Lower lobe of right lung (tissue), 2 donors: ENCODE data around the gene GNG12. TPM values are rescaled to one million over a fixed set of nuclear protein-coding genes. Genes with fewer than 3 reads are reported as not detected.

ENCODE experiments used
- ATAC-seq, 2 donors: fragments of 200-7000 bp; cut with Tn5 transposase; one replicate each; pipeline ENCODE4 v1.9.1; 2020 to 2022; ENCODE audit warnings: mild to moderate bottlenecking in 2 of 2, moderate library complexity in 2 of 2
- DNase-seq: peaks from one replicate; pipeline ENCODE4 v3.0.0-alpha.2; 2020
- H3K27ac ChIP-seq: fragments of 200-600 bp; one replicate; pipeline ENCODE4 v1.8.0; 2022
- H3K27me3 ChIP-seq: fragments of 200-600 bp; one replicate; pipeline ENCODE4 v1.8.0; 2022; ENCODE audit warnings: low read depth
- H3K36me3 ChIP-seq: fragments of 200-600 bp; one replicate; pipeline ENCODE4 v1.8.0; 2022; ENCODE audit warnings: mild to moderate bottlenecking
- H3K4me1 ChIP-seq: fragments of 200-600 bp; one replicate; pipeline ENCODE4 v1.8.0; 2022
- H3K4me3 ChIP-seq: fragments of 200-600 bp; one replicate; pipeline ENCODE4 v1.8.0; 2022; ENCODE audit warnings: mild to moderate bottlenecking
- H3K9me3 ChIP-seq: fragments of 200-600 bp; one replicate; pipeline ENCODE4 v1.8.0; 2022
- CTCF ChIP-seq: fragments of 200-600 bp; IDR thresholded peaks from one replicate; pipeline ENCODE4 v1.8.0; 2022; ENCODE audit warnings: antibody characterized with exemption, mild to moderate bottlenecking
- intact Hi-C: fragments of 100-400 bp; cut with DNase I; formaldehyde crosslinking; loops from one replicate; pipeline ENCODE4 v1.11.0; 2022
- total RNA-seq: library from RNA; stranded (reverse); fragmentation: NEBNext Ultra II Directional; extraction: Animal tissue kit (Norgen Biotek cat#: 25700); gene quantifications from one replicate; pipeline ENCODE4 v1.2.1, GENCODE V29; 2021
- donor health status: DM: no; HTN: yes; CAD: no; lungs with severe emphysema.

Gene GNG12
- total RNA-seq, 1 donor from 2014 or later = 43.3 TPM

GRCh38 chr1:67708606-67709005 lies 124.7 kb downstream of the GNG12 start:
- H3K27ac ChIP-seq = no peak overlapping the region
- peaks cover 22% of the 10 kb centered on the region for H3K36me3 ChIP-seq
- no peaks in the 10 kb centered on the region for H3K9me3 ChIP-seq
- peaks cover 17% of the 10 kb centered on the region for H3K4me1 ChIP-seq
- H3K27me3 ChIP-seq = no peaks in the 10 kb centered on the region
- H3K4me3 ChIP-seq = no peak overlapping the region
- TF ChIP-seq CTCF = no peak
- no peak for DNase-seq
- intact Hi-C loops = no loop called here
- ATAC-seq = no peak

GRCh38 chr1:67705735-67706453 lies 127.4 kb downstream of the GNG12 start:
- peaks cover 24% of the 10 kb centered on the region for H3K36me3 ChIP-seq
- H3K27me3 ChIP-seq = no peaks in the 10 kb centered on the region
- intact Hi-C loops = no loop called here
- ATAC-seq (no peak), DNase-seq (no peak)
- no peaks in the 10 kb centered on the region for H3K9me3 ChIP-seq
- H3K4me1 ChIP-seq = peaks cover 5% of the 10 kb centered on the region
- no peak for TF ChIP-seq CTCF
- no peak overlapping the region for H3K27ac ChIP-seq
- no peak overlapping the region for H3K4me3 ChIP-seq

DNA sequence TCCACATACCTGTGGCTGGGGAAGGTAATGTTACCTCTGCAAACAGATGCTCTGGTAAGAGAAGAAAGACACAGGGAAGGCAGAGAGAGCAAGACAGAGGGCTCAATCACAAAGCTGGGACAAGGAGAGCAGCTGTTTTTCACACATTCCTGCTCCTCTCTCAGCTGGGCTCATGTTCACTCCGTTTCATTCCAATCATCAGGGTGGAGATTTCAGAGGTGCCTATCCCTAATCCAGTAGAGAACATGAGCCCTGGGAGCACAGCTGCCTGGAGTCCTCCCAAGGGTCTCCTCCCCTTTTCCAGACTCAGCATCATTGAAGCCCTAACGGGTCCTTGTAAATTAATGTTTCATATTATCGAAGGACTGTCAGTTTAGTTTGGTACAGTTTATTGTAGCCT lies 128.9 kb downstream of the GNG12 start:
- H3K27me3 ChIP-seq = no peaks in the 10 kb centered on the region
- H3K9me3 ChIP-seq = no peaks in the 10 kb centered on the region
- H3K4me1 ChIP-seq = no peaks in the 10 kb centered on the region
- no peak overlapping the region for H3K27ac ChIP-seq
- TF ChIP-seq CTCF = no peak
- ATAC-seq (no peak), DNase-seq (no peak)
- intact Hi-C loops = no loop called here
- no peak overlapping the region for H3K4me3 ChIP-seq
- H3K36me3 ChIP-seq = peaks cover 24% of the 10 kb centered on the region

- no peak for TF ChIP-seq CTCF
- Histone ChIP-seq H3K4me3 (no peak overlapping the region), H3K36me3 (peaks cover 24% of the 10 kb centered on the region), H3K9me3 (no peaks in the 10 kb centered on the region), H3K27ac (no peak overlapping the region), H3K4me1 (no peaks in the 10 kb centered on the region), H3K27me3 (no peaks in the 10 kb centered on the region)
- ATAC-seq = no peak
- intact Hi-C loops = no loop called here
- no peak for DNase-seq
Measured at GRCh38 chr1:67701876-67702275, 131.4 kb downstream of the GNG12 start.

- no peaks in the 10 kb centered on the region for H3K27me3 ChIP-seq
- intact Hi-C loops = no loop called here
- ATAC-seq (no peak), DNase-seq (no peak)
- H3K4me3 ChIP-seq = no peak overlapping the region
- no peaks in the 10 kb centered on the region for H3K4me1 ChIP-seq
- H3K36me3 ChIP-seq = peaks cover 24% of the 10 kb centered on the region
- no peak overlapping the region for H3K27ac ChIP-seq
- TF ChIP-seq CTCF = no peak
- H3K9me3 ChIP-seq = no peaks in the 10 kb centered on the region
Measured at GRCh38 chr1:67700692-67701410, 132.4 kb downstream of the GNG12 start.
